COR-L47 (cell line): ENCODE results near the gene DOC2A.
"Not testable (repeated sequence)": the region's sequence is repeated elsewhere in the genome, so short reads cannot be mapped to it uniquely, and the experiment has no call there.

ENCODE experiments used
- DNase-seq: peaks from one replicate; lab custom pipeline; 2025; lab: John Stamatoyannopoulos, UW

The DOC2A gene

GRCh38 chr16:30027588-30028437 lies 17.0 kb upstream of the DOC2A start:
- no peak for DNase-seq

- no peak for DNase-seq
These were observed 15.6 kb upstream of the DOC2A start for GRCh38 chr16:30026449-30026848.

- DNase-seq: no peak
These were observed 14.7 kb upstream of the DOC2A start for GRCh38 chr16:30025574-30025973.

GRCh38 chr16:30025156-30025555 lies 14.3 kb upstream of the DOC2A start:
- DNase-seq: no peak

GRCh38 chr16:30024451-30024850 lies 13.6 kb upstream of the DOC2A start:
- no peak for DNase-seq

- no peak for DNase-seq
These were observed 12.8 kb upstream of the DOC2A start for GRCh38 chr16:30023586-30023985.

GRCh38 chr16:30022887-30023286 lies 12.1 kb upstream of the DOC2A start, which contains the start of gene C16orf92:
Gene C16orf92 (plus strand): TSS chr16:30023198. CDS start chr16:30023341, 143 bp downstream.
- DNase-seq: no peak

- DNase-seq: no peak
These were observed 7.9 kb upstream of the DOC2A start for GRCh38 chr16:30018731-30019158.

- not testable (repeated sequence) for DNase-seq
These were observed 7.1 kb upstream of the DOC2A start for GRCh38 chr16:30017937-30018336.

- no peak for DNase-seq
These were observed 6.4 kb upstream of the DOC2A start for GRCh38 chr16:30017277-30017656.

GRCh38 chr16:30016555-30017276 lies 5.9 kb upstream of the DOC2A start:
- no peak for DNase-seq

- DNase-seq: not testable (repeated sequence)
These were observed 4.6 kb upstream of the DOC2A start for GRCh38 chr16:30015450-30015849.

GRCh38 chr16:30012598-30012997 lies 1.8 kb upstream of the DOC2A start:
- DNase-seq: not testable (repeated sequence)

- DNase-seq: no peak
These were observed 1.1 kb upstream of the DOC2A start for GRCh38 chr16:30011714-30012504.

GRCh38 chr16:30009990-30010843 lies 610 bp downstream of the DOC2A start:
- no peak for DNase-seq

GRCh38 chr16:30009085-30009862 lies 1.6 kb downstream of the DOC2A start:
- DNase-seq: no peak

GRCh38 chr16:30007378-30007895 lies 3.4 kb downstream of the DOC2A start:
- no peak for DNase-seq

GRCh38 chr16:30006659-30007377 lies 4.0 kb downstream of the DOC2A start:
- no peak for DNase-seq

GRCh38 chr16:30006095-30006473 lies 4.7 kb downstream of the DOC2A start:
- no peak for DNase-seq
